ENCODE results near the gene TMEM208.

Gene TMEM208

DNA sequence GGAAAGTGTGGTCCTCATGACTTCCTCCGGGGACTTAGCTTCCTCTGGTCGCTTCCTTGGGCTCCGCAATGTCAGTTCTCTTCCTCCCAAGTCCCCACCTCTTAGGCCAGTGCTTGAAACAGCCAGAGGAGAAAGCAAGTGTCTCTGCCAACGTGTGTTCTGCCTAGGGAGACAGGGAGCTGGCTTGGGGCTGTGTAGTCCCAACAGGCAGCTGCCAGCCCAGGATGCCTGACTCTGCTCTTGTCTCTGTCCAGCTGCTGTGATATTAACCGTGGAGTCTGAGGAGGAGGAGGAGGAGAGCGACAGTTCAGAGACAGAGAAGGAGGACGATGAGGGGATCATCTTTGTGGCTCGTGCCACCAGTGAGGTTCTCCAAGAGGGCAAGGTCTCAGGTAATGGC lies 38.9 kb downstream of the TMEM208 start:
- 85 to 91% methylated on average over 6 to 8 of the region's 8 CpGs for WGBS, 2 experiments (ENCODE audit: insufficient coverage in 2 of 2)
- Histone ChIP-seq H3K4me3 (ENCODE audit: extremely low read depth, insufficient read depth, low read length, poor library complexity, severe bottlenecking) (no peak overlapping the region), H3K4me1 (ENCODE audit: control insufficient read depth, insufficient read depth, low read length, poor library complexity, severe bottlenecking) (peaks cover 19% of the 10 kb centered on the region), H3K27ac (ENCODE audit: low read depth, low read length, severe bottlenecking) (no peak overlapping the region), H3K36me3 (ENCODE audit: control insufficient read depth, insufficient read depth, low read length) (no peaks in the 10 kb centered on the region), H3K9me3 (ENCODE audit: control insufficient read depth, low read length) (no peaks in the 10 kb centered on the region)

GRCh38 chr16:67268136-67268579 lies 41.2 kb downstream of the TMEM208 start:
- H3K36me3 ChIP-seq (ENCODE audit: control insufficient read depth, insufficient read depth, low read length) = no peaks in the 10 kb centered on the region
- no peak overlapping the region for H3K4me3 ChIP-seq (ENCODE audit: extremely low read depth, insufficient read depth, low read length, poor library complexity, severe bottlenecking)
- H3K4me1 ChIP-seq (ENCODE audit: control insufficient read depth, insufficient read depth, low read length, poor library complexity, severe bottlenecking) = peaks cover 19% of the 10 kb centered on the region
- no peak overlapping the region for H3K27ac ChIP-seq (ENCODE audit: low read depth, low read length, severe bottlenecking)
- WGBS, 2 experiments (ENCODE audit: insufficient coverage in 2 of 2) = 13% methylated on average over 1 of the region's 5 CpGs; no CpG with 5 or more reads in 1 of the 2 experiments
- H3K9me3 ChIP-seq (ENCODE audit: control insufficient read depth, low read length) = no peaks in the 10 kb centered on the region

DNA sequence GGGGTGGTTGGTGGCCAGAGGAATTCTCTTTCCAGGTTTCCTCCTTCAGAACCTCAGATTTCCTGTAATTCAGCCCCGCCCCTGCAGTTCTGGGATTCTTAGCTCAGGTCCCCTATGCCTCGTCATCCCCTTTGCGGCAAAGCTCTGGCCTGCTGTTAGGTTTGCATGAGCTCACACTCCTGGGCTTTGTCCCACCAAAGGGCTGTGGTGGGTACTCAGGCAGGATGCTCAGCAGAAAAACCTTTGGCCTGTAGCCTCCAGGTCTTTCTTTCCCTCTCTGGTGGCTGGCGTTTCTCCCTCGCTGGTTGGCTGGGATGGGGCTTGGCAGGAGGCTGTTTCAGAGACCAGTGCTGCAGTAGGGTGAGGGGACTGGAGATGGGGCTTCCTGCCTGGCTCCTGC lies 42.8 kb downstream of the TMEM208 start:
- Histone ChIP-seq H3K36me3 (ENCODE audit: control insufficient read depth, insufficient read depth, low read length) (no peaks in the 10 kb centered on the region), H3K4me1 (ENCODE audit: control insufficient read depth, insufficient read depth, low read length, poor library complexity, severe bottlenecking) (peaks cover 19% of the 10 kb centered on the region), H3K9me3 (ENCODE audit: control insufficient read depth, low read length) (no peaks in the 10 kb centered on the region), H3K27ac (ENCODE audit: low read depth, low read length, severe bottlenecking) (no peak overlapping the region), H3K4me3 (ENCODE audit: extremely low read depth, insufficient read depth, low read length, poor library complexity, severe bottlenecking) (no peak overlapping the region)
- 56 to 74% methylated on average over 2 to 3 of the region's 5 CpGs for WGBS, 2 experiments (ENCODE audit: insufficient coverage in 2 of 2)

DNA sequence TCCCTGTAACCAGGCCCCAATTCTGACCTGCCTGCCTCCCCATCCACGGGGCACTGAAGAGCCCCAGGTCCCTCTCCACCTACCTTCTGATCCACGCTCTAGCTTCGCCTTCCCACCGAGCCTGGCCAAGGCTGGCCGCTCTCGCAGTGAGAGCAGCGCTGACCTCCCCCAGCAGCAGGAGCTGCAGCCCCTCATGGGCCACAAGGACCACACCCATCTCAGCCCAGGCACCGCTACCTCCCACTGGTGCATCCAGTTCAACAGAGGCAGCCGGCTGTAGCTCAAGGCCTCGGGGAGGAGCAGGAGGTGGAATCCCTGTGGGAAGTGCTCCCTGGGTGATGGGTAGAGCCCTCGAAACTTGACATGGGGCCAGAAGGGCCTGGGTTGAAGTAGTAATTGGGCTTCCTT lies 44.0 kb downstream of the TMEM208 start:
- Histone ChIP-seq H3K4me1 (ENCODE audit: control insufficient read depth, insufficient read depth, low read length, poor library complexity, severe bottlenecking) (peaks cover 19% of the 10 kb centered on the region), H3K9me3 (ENCODE audit: control insufficient read depth, low read length) (no peaks in the 10 kb centered on the region), H3K36me3 (ENCODE audit: control insufficient read depth, insufficient read depth, low read length) (no peaks in the 10 kb centered on the region), H3K4me3 (ENCODE audit: extremely low read depth, insufficient read depth, low read length, poor library complexity, severe bottlenecking) (no peak overlapping the region), H3K27ac (ENCODE audit: low read depth, low read length, severe bottlenecking) (no peak overlapping the region)
- 89 to 94% methylated on average over 9 to 11 of the region's 11 CpGs for WGBS, 2 experiments (ENCODE audit: insufficient coverage in 2 of 2)

- Histone ChIP-seq H3K27ac (ENCODE audit: low read depth, low read length, severe bottlenecking) (no peak overlapping the region), H3K36me3 (ENCODE audit: control insufficient read depth, insufficient read depth, low read length) (no peaks in the 10 kb centered on the region), H3K9me3 (ENCODE audit: control insufficient read depth, low read length) (no peaks in the 10 kb centered on the region), H3K4me3 (ENCODE audit: extremely low read depth, insufficient read depth, low read length, poor library complexity, severe bottlenecking) (no peak overlapping the region), H3K4me1 (ENCODE audit: control insufficient read depth, insufficient read depth, low read length, poor library complexity, severe bottlenecking) (peaks cover 19% of the 10 kb centered on the region)
- 95 to 100% methylated on average over 2 to 3 of the region's 4 CpGs for WGBS, 2 experiments (ENCODE audit: insufficient coverage in 2 of 2)
These were observed 44.5 kb downstream of the TMEM208 start for GRCh38 chr16:67271446-67271845.

DNA sequence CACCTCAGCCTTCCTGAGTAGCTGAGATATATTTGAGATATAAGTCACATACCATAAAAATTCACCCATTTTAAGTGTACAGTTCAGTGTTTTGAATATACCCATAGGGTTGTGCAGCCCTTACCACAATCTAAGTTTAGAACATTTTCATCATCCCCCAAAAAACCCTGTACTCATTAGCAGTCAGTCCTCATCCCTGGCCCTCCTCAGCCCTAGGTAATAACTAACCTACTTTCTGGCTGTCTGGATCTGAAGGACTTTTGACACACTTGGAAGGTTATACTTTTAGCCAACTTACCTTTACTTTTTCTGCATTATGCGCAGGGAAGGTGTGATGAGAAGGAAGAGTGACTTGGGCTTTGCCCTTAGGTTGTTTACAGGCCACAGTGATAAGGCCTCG lies 48.4 kb downstream of the TMEM208 start:
- no peaks in the 10 kb centered on the region for H3K36me3 ChIP-seq (ENCODE audit: control insufficient read depth, insufficient read depth, low read length)
- no peak overlapping the region for H3K27ac ChIP-seq (ENCODE audit: low read depth, low read length, severe bottlenecking)
- no peak overlapping the region for H3K4me3 ChIP-seq (ENCODE audit: extremely low read depth, insufficient read depth, low read length, poor library complexity, severe bottlenecking)
- H3K9me3 ChIP-seq (ENCODE audit: control insufficient read depth, low read length) = no peaks in the 10 kb centered on the region
- H3K4me1 ChIP-seq (ENCODE audit: control insufficient read depth, insufficient read depth, low read length, poor library complexity, severe bottlenecking) = peaks cover 15% of the 10 kb centered on the region
- WGBS, 2 experiments (ENCODE audit: insufficient coverage in 2 of 2) = no CpG with 5 or more reads among the region's 2 CpGs

- Histone ChIP-seq H3K9me3 (ENCODE audit: control insufficient read depth, low read length) (no peaks in the 10 kb centered on the region), H3K27ac (ENCODE audit: low read depth, low read length, severe bottlenecking) (peak overlapping the region; percentile 36), H3K4me1 (ENCODE audit: control insufficient read depth, insufficient read depth, low read length, poor library complexity, severe bottlenecking) (peaks cover 15% of the 10 kb centered on the region), H3K4me3 (ENCODE audit: extremely low read depth, insufficient read depth, low read length, poor library complexity, severe bottlenecking) (no peak overlapping the region), H3K36me3 (ENCODE audit: control insufficient read depth, insufficient read depth, low read length) (no peaks in the 10 kb centered on the region)
- WGBS, 2 experiments (ENCODE audit: insufficient coverage in 2 of 2) = 91 to 94% methylated on average over 4 of the region's 4 CpGs
These were observed 50.5 kb downstream of the TMEM208 start for GRCh38 chr16:67277294-67277998.

DNA sequence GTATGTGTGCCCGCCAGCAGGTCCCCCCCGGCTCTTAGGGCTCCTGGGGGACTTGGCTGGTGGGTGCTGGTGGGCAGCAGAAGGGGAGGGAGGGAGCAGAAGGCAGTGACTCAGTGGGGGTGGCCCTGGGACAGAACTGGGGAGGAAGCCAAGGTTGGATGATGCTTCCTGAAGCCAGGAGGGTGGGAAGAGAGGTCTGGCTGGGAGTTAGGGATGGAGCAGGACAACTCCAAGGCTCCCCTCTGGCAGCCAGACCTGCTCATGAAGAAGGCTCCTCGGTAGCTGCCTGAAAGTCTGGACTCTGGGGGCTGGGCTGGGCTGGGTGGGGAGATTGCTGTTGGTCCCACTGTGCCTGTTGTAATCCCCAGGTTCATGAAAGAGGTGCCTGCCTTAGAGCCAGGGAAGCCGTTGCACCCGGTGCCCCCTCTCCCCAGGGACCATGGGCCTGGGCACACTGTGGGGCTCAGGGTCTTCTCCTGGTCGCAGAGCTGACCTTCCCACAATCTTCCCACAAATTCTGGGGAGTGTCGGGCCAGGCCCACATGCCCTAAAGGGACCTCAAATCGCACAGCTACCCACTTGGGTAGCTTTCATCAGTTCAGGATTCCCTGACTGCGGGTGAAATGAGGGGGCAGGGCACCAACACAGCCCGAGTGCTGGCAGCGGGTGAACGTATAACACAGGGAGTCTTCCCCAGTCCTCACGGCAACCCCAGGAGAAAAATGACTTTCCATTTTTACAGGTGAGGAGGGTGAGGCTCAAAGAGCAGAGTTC lies 51.3 kb downstream of the TMEM208 start:
- Histone ChIP-seq H3K4me3 (ENCODE audit: extremely low read depth, insufficient read depth, low read length, poor library complexity, severe bottlenecking) (peak overlapping the region; percentile 27), H3K27ac (ENCODE audit: low read depth, low read length, severe bottlenecking) (peak overlapping the region; percentile 36), H3K9me3 (ENCODE audit: control insufficient read depth, low read length) (no peaks in the 10 kb centered on the region), H3K36me3 (ENCODE audit: control insufficient read depth, insufficient read depth, low read length) (no peaks in the 10 kb centered on the region), H3K4me1 (ENCODE audit: control insufficient read depth, insufficient read depth, low read length, poor library complexity, severe bottlenecking) (peaks cover 15% of the 10 kb centered on the region)
- 87 to 92% methylated on average over 9 to 12 of the region's 13 CpGs for WGBS, 2 experiments (ENCODE audit: insufficient coverage in 2 of 2)
